Right ventricle myocardium inferior (tissue), 1 donor: ENCODE results near the gene KRTAP2-1. TPM values are rescaled to one million over a fixed set of nuclear protein-coding genes. Genes with fewer than 3 reads are reported as not detected.

Experiments
- total RNA-seq: library from RNA; stranded (reverse); fragmentation: NEBNext Ultra II Directional; extraction: Animal tissue kit (Norgen Biotek cat#: 25700); gene quantifications from one replicate; pipeline ENCODE4 v1.2.1, GENCODE V29; 2021
- donor health status: DM: no; HTN: yes; CAD: no; lungs with severe emphysema.

Gene KRTAP2-1
- total RNA-seq, 1 donor from 2014 or later: not detected

Other genes with a start within 250 kb of the KRTAP2-1 start
- not detected for gene KRT28, start 247.4 kb downstream of the KRTAP2-1 start, total RNA-seq
- 48.0 TPM for gene KRT10, start 224.7 kb downstream of the KRTAP2-1 start, total RNA-seq
- not detected for gene KRT12, start 180.1 kb downstream of the KRTAP2-1 start, total RNA-seq
- not detected for gene KRT20, start 162.1 kb downstream of the KRTAP2-1 start, total RNA-seq
- 0.16 TPM for gene KRT23, start 109.7 kb downstream of the KRTAP2-1 start, total RNA-seq
- not detected for gene KRT39, start 80.4 kb downstream of the KRTAP2-1 start, total RNA-seq
- not detected for gene KRT40, start 63.0 kb downstream of the KRTAP2-1 start, total RNA-seq
- not detected for gene KRTAP3-3, start 53.2 kb downstream of the KRTAP2-1 start, total RNA-seq
- not detected for gene KRTAP3-2, start 47.4 kb downstream of the KRTAP2-1 start, total RNA-seq
- gene KRTAP3-1, start 38.2 kb downstream of the KRTAP2-1 start, total RNA-seq: not detected
- not detected for gene KRTAP1-5, start 20.1 kb downstream of the KRTAP2-1 start, total RNA-seq
- not detected for gene KRTAP1-4, start 17.1 kb downstream of the KRTAP2-1 start, total RNA-seq
- not detected for gene KRTAP1-3, start 12.4 kb downstream of the KRTAP2-1 start, total RNA-seq
- gene KRTAP1-1, start 5.9 kb downstream of the KRTAP2-1 start, total RNA-seq: not detected
- gene KRTAP2-2, start 7.9 kb upstream of the KRTAP2-1 start, total RNA-seq: not detected
- gene KRTAP2-3, start 12.8 kb upstream of the KRTAP2-1 start, total RNA-seq: not detected
- not detected for gene KRTAP2-4, start 18.6 kb upstream of the KRTAP2-1 start, total RNA-seq
- gene KRTAP4-7, start 36.8 kb upstream of the KRTAP2-1 start, total RNA-seq: not detected
- not detected for gene KRTAP4-8, start 50.8 kb upstream of the KRTAP2-1 start, total RNA-seq
- gene KRTAP4-16, start 54.9 kb upstream of the KRTAP2-1 start, total RNA-seq: not detected
- not detected for gene KRTAP4-9, start 58.1 kb upstream of the KRTAP2-1 start, total RNA-seq
- not detected for gene KRTAP4-11, start 71.1 kb upstream of the KRTAP2-1 start, total RNA-seq
- not detected for gene KRTAP4-12, start 76.9 kb upstream of the KRTAP2-1 start, total RNA-seq
- gene KRTAP4-6, start 93.2 kb upstream of the KRTAP2-1 start, total RNA-seq: not detected
- gene KRTAP4-5, start 102.5 kb upstream of the KRTAP2-1 start, total RNA-seq: not detected
- not detected for gene KRTAP4-4, start 113.4 kb upstream of the KRTAP2-1 start, total RNA-seq
- gene KRTAP4-3, start 120.9 kb upstream of the KRTAP2-1 start, total RNA-seq: not detected
- gene KRTAP4-2, start 130.9 kb upstream of the KRTAP2-1 start, total RNA-seq: not detected
- not detected for gene KRTAP4-1, start 137.6 kb upstream of the KRTAP2-1 start, total RNA-seq
- gene KRTAP9-1, start 142.6 kb upstream of the KRTAP2-1 start, total RNA-seq: not detected
- gene KRTAP9-2, start 179.3 kb upstream of the KRTAP2-1 start, total RNA-seq: not detected
- gene KRTAP9-3, start 185.1 kb upstream of the KRTAP2-1 start, total RNA-seq: not detected
- not detected for gene KRTAP9-8, start 190.7 kb upstream of the KRTAP2-1 start, total RNA-seq
- gene KRTAP9-4, start 202.4 kb upstream of the KRTAP2-1 start, total RNA-seq: not detected
- not detected for gene KRTAP9-9, start 208.1 kb upstream of the KRTAP2-1 start, total RNA-seq
- not detected for gene KRTAP9-6, start 218.1 kb upstream of the KRTAP2-1 start, total RNA-seq
- gene KRTAP9-7, start 228.4 kb upstream of the KRTAP2-1 start, total RNA-seq: not detected